ENCODE data around the gene RORC.
"Not testable (repeated sequence)": the region's sequence is repeated elsewhere in the genome, so short reads cannot be mapped to it uniquely, and the experiment has no call there.

RORC gene

DNA sequence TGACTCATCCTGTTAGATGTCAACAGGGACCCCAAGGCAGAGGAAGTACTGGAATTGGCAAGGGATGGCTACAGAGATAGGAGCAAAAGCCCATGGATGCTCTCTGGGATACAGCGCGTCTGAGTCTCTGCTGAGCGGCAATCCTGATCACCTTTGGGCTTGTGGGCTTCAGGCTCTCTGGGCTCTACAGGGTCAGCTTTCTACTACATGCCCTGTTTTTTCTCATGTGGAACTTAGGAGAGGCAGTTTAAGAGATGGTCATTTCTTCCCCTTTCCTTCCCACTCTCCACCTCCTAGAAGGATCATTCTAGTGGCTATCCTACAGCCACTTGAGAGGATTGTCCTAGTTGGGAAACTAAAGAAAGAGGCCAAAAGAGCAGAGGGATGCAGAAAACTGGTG lies 27.7 kb downstream of the RORC start:
- DNase-seq, result no peak

DNA sequence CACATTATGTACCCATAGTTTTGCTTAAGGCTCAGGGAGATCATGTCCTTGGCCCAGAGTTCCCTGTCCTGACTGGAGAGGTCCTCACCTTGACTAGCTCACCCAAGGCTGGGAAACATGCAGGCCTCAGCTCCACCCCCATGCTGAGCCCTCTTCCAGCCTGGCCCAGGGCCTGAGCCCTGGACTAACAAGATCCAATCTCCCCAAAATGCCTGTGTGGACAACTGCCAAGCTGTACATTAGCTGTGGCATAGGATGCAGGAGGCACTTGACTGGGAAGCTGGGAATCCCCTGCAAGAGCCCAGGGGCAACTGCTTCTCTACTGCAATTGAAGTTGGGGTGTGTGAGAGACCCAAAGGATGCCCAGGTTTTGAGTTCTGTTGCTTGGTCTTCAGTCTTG lies 28.4 kb downstream of the RORC start:
- no peak for DNase-seq

DNA sequence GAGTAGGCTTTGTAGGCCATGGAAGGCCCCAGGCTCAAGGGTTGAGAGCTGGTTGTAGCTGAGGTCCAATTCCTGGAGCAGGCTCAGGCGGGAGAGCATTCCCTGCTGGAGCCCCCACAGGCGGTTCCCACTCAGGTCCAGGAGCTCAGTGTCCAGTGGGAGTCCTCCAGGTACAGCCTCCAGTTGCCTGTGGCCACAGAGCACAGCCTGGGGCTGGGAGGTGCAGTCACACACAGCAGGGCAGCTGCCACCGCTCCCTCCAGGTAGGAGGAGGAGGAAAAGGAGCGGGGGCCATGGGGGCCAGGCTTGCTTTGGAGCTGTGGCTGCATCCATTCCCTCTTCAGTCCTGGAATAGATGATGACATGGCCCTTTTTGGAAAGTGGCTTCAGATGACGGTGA lies 29.2 kb downstream of the RORC start:
- no peak for DNase-seq

DNA sequence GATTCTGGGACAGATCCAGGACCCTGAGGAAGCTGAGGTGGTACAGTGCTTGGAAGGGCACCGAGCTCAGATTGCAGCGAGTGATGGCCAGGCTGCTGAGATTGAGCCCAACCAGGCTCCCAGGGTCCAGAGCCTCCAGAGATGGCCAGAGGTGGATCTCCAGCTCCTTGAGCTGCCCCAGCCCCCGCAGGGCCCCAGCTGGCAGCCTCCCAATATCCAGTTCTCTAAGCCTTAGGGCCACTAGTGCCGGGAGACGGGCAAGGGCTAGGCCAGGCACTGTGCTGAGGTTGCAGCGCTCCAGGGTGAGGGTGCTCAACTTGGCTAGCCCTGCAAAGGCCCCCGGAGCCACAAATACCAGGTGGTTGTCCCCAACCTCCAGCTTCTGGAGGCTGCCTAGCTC lies 29.8 kb downstream of the RORC start:
- DNase-seq, result no peak

DNA sequence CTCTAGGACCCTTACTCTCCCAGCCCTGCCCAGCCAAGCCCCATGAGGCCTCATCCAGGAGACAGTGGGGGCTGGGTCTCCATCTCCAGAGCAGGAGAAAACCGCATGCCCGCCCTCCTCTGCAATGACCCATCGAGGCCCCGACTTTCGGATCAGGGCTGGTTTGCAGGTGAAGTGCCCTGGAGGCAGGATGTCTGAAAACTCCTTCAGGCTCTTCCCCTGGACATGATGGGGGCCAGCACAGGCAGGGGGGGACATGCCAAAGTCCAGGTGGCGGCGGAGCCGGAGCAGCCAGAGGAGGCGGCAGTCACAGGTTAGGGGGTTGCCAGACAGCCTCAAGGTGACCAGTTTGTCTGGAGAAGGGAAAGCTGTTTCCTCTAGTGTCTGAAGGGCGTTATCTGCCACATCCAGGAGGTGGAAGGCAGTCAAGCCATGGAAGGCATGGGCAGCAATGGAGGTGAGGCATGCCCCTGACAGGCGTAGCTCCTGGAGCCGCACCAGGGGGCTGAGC lies 30.2 kb downstream of the RORC start:
- DNase-seq, result no peak

DNA sequence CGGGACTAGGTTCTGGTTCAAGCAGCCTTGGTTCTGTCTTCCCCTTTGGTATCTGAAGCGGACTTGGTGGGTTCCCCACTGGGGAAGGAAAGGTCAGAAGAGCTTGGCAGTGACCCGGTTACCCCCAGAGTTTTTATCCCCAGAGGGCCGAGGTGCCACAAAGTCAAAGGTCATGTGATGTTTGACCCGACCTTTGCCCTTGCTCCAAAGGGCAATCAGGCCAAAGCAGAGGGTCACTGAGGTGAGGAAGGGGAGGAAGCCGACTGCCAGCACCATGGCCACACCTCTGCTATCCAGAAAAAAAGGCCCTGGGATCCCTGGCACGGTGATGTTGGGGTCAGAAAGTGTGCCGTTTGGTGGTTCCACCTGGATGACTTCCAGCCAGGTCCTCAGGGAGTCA lies 30.8 kb downstream of the RORC start:
- DNase-seq, result no peak

DNA sequence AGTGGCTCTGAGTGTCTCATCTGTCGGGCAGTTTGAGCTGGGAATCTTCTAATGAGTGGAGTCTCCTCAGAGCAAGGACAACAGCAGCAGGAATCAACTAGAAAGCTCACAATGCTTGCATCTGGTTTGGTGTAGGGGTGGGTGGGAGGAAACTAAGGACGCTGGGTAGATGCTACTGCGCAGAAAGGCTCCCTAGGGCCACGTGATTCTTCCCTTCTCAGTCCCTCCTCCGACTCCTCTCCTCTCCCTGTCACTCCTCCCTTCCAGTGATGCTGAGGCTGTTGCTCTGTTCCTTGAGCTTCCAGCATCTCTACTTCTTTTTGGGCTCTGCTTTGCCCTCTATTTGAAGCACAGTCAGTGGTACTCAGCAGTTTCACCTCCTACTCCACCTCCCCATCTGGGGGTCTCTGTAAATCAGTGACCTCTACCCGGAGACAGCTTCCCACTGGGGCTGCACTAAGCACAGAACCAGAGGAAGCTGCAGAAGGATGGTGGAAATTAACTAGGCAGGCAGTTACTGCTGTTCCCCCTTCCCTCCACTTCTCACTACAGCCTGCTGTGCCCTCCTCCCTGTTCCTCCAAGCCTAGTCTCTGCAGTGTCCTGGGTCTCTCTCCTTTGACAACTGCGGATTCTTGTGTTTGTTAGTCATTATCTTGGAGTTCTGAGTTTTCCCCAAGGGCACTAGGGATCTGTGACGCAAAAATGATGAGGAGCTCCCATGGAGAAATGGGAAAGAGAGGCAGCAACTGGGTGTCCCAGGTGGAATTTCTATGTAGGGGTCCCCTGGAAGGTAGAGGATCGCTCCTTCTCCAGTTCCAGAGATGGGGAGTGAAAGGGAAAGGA lies 32.2 kb downstream of the RORC start:
- no peak for DNase-seq

DNA sequence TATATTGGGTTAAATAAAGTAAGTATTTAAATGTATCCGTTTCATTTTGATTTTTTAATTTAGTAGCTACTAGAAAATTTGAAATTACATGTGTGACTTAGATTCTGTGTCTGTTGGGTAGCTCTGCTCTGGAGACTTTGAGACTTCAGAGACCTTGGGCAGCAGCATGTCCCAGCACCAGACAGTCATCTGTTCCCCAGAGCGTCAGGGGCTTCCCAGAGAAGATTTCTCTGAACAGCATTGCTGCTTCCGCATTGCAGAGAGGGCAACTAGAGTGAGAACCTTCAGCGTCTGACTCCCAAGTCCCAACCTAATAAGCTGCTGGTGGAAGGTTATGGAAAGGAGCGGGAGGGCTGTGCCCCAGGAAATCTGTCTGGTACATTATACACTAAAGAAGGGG lies 33.0 kb downstream of the RORC start:
- DNase-seq, result no peak

DNA sequence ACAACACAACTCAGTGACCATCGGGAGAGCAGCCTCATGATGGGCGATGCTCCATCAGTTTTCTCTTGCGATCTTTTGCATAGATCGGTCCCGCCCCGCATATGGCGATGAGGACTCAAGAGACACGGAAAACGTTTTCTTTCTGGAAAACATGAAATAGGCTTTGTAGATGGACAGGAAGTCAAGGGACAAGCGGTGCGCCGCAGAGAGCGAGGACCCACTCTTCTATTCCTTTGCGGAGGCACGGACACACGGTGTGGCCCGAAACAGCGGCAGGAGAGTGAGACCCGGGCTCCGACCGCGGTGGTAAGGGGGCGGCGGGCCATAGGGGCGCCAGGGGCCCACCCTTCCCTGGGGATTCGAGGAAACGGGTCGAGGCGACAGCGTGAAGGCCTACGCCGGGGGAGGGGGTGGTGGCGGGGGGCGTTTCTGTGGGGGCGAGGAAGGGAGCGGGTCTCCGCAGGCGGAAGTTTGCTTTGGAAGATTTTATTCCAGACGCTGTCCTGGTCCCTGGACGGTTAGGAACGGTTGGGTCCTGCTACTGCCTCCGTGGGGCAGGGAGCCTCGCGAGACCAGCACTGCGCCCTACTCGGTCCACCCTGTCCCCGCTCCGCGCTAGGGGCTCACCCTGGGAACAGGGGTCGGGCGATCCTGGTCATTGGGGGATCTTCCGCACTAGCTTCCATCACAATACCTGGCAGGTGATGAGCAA lies 40.5 kb downstream of the RORC start:
- no peak for DNase-seq

DNA sequence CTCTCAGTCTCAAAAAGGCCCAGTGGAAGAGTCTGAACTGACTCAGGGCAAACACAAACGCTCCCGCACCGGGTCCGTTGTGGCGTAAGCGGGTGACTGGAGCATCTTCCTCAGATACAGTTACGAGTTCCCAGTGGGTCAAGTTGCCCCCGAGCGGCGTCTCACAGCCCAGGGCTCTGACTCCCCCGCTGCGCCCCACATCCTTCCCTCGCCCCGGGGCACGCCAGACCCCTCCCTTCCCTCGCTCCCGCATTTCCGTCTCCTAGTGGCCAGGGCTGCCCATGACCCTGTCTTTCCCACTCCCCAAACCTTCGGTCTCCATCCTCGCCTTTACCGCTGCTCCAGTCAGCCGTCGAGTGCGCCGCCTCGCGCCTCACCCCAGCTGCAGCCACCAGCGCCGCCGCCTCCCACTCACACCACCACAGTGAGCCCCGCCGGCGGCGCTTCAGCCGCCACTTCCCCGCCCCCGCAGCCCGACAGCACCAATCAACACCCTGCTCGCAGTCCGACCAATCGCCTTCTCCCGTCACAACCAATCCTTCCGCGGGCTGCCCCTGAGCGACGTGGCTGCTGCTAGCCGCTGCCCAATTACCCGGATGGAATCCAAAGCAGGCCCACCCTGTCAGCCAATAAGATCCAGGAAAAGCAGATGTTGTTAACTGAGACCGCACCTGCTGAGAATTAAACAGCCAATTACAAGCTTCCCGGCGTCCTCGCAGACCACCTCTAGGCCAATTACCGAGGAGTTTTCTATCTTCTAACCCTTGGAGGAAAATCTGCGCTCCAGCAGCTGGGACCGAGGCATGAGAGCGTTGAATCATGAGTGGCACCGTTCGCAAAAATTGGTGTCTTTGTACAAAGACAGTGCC lies 41.3 kb downstream of the RORC start, which contains the start of gene TDRKH:
Gene TDRKH, minus strand, starts transcription at position 430 of the 869 bp plus-strand sequence. CDS start 7,478 bp downstream, outside the sequence.
- DNase-seq, result peak; percentile 100

DNA sequence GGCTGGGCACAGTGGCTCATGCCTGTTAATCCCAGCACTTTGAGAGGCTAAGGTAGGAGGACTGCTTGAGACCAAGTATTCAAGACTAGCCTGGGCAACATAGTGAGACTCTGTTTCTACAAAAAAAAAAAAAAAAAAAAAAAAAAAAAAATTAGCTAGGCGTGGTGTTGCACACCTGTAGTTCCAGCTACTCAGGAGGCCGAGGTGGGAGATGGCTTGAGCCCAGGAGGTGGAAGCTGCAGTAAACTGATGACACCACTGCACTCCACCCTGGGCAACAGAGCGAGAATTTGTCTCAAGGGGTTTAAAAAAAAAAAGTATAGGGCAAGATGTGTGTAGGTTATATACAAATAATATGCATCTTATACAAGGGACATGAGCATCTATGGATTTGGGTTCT lies 43.9 kb downstream of the RORC start:
- DNase-seq, result no peak

DNA sequence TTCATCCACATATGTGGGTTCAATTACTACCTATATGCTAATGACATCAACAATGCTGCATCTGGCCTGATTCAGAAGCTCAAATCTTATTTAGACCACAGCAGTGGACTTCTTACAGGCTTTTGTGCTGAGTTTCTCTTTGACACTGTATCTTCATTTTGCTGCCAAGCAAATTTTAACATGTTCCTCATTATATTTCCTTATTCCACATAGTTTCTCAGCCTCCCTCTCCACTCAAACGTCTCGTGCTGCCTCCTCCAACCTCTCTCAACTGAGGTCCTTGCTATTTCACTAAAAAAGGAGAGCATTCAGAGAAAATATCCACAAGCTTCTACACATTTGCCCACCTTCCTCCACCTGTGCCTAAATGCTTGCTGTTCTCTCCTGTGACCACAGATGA lies 47.8 kb downstream of the RORC start:
- DNase-seq, result no peak

DNA sequence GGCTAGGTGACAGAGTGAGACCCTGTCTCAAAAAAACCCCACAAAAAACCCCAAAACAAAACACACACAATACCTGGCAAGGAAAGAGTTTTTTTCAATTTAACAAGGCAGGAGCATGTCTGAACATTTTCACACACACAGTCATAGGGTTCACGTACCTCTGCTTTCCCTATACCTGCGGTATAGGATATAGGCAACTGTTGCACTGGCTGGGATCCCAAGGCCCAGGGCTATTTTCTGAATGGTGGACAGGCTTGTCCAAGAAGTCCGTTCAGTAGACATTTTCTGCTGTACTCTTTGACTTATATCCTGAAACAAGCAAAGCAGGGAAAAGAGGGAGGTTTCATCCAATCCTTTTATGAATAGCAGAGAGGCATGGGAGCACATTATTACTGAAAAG lies 48.9 kb downstream of the RORC start:
- DNase-seq, result no peak

DNA sequence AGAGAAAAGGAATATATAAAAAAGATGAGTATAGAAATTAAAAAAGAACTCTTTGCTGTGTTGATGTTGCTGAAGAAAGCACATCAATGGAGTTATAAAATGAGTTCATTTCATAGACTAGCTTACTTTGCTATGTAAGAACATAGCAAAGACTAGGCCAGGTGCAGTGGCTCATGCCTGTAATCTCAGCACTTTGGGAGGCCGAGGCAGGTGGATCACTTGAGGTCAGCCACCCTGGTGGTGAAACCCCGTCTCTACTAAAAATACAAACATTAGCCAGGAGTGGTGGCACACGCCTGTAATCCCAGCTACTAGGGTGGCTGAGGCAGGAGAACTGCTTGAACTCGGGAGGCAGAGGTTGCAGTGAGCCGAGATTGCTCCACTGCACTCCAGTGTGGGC lies 49.6 kb downstream of the RORC start:
- DNase-seq, result not testable (repeated sequence)

DNA sequence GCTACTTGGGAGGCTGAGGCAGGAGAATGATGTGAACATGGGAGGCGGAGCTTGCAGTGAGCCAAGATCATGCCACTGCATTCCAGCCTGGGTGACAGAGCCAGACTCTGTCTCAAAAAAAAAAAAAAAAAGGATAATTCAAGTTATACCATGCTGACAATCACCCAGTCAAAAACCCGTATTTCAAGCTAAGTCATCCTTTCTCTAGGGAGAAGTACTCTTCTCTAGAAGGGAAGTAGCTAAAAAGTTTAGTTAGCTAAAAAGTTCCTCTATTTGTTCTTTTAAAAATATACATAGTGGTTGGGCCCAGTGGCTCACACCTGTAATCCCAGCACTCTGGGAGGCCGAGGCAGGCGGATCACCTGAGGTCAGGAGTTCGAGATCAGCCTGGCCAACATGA lies 50.9 kb downstream of the RORC start:
- not testable (repeated sequence) for DNase-seq

DNA sequence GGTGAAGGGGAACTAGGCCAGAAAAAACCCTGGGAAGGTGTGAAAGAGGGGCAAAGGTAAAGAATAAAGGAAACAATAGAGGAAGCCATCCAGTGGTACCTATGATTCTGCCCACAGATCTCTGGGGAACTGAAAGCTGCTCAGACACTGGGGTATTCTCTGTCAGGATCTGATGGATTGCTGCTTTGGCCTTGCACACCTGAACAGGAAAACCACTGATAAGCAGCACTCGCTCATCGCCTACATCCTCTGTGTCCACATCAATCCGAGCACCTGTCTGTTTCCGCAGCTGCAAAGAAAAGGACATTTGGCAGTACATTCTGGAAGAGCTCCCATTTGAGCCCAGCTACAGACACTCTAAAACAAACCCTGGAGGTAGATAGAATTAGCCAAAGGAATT lies 51.8 kb downstream of the RORC start:
- DNase-seq, result no peak

DNA sequence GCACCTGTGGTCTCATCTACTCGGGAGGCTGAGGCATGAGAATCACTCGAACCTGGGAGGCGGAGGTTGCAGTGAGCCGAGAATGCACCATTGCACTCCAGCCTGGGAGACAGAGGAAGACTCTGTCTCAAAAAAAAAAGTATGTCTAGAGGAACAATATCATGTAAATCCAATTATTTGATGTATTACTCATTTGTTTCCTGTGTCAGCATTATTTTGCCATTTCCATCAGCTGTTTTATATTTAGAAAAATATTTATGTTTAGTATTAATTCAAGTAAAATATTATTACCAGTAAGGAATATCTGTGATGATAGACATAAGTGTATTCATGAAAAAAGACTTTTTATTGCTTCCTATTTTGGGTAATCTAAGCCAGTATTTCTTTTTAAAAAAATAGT lies 54.3 kb downstream of the RORC start:
- DNase-seq, result no peak

DNA sequence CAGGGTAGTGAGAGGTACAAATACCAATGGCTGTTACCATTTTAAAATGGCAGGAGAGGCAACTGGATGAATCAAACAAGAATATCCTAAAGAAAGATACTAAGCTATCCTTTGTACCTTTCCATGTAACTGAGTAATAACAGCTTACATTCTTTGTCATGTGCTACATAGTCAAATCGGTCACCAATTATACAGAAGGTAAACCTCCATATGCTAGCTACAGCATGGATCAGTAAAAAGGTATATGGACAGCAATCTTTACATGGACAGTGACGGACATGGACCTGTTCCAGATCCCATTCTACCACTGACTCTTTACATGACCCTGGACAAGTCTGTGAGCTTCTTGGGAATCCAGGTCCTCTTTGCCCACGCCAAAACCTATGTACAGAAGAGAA lies 54.9 kb downstream of the RORC start:
- no peak for DNase-seq

DNA sequence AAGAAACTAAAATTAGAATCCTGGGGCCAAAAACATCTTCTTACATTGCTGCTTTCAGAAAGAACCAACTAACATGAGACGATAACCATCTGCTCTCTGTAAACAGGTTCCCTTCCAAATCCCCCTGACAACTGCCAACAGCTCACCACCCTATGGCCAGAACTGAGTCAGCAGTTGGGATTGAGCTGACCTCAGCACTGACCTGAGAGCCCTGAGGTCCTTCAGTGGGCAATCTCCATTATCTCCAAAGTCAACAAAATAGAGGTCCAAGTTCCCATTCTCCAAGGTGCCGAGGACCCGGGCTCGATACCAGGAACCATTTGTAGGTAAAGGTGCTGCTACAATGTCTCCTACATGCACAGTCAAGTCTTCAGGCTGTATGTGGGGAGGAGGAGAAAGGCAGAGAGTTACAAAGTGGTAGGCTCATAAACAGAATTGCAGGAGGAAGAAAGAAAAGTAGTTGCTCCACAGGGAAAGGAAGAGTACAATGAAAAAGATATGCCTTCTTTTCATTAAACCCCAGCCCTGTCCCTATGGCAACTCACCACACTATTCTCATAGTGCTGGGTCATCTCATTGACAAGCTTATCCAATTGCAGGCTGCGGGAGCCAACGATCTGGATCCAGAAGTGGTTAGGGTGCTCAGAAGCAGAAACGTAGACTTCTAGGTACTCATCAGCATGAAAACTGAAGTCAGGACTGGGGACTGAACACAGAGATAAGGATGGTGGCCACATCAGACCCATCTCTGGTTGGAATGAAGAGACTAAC lies 55.5 kb downstream of the RORC start:
- no peak for DNase-seq

DNA sequence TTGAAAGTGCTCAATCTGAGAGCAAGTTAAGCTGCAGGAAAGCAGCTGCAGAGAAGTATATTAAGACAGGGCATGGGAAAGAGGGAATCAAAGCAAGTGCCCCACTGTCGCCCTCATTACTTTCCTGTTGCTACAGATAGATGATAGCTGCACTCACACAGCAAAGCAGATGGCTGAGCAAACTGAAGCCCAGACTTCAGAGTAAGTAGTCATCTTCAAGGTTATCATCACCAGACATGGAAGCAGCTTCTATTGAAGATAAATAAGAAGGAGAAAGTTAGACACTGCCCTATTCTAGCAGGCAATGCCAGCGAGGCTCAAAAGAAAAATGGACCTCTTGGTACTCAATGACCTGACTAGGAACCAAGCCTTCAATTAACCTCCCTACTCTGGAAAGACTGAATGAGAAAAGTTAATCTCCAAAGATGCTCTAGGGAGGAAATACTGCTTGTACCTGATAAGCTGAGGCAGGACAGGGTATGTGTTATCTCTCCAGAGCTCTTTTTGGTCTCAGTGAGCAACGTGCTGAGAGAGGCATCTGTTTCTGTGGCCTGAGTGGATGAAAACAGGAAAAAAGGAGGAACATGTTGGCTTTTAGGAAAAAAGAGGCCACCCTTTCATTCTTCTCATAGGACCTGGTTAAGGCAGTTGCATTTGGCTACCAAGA lies 57.2 kb downstream of the RORC start:
- DNase-seq, result no peak

DNA sequence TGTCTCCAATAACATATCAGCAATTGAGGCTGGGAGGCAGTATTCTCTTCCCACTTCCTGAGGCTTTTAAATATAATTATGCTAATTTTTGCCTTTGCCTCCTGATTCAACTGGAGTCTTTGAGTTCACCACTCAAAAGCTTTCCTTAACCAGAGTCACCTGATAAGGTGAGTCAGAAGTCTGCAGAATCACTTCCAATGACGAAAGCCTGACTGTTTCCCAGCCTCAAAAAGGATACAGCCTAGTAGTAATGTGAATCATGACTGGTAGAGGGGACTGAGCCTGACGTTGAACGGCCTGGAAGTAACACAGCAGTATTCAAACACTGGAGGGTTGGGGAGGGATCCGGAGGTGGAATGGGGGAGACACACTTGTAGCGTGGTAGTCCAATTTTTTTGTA lies 57.9 kb downstream of the RORC start:
- no peak for DNase-seq

DNA sequence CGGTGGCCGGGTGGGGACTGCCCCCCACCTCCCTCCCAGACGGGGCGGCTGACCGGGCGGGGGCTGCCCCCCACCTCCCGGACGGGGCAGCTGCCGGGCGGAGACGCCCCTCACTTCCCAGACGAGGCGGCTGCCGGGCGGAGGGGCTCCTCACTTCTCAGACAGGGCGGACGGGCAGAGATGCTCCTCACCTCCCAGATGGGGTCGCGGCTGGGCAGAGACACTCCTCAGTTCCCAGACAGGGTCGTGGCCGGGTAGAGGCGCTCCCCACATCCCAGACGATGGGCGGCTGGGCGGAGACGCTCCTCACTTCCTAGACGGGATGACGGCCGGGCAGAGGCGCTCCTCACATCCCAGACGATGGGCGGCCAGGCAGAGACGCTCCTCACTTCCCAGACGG lies 62.3 kb downstream of the RORC start:
- DNase-seq, result not testable (repeated sequence)
